NCI-H1930 (cell line): ENCODE results near the gene DNAJB2.

Source experiments
- DNase-seq, 2 experiments: peaks; one replicate each; lab custom pipeline; 2025; lab: John Stamatoyannopoulos, UW

The DNAJB2 gene

DNA sequence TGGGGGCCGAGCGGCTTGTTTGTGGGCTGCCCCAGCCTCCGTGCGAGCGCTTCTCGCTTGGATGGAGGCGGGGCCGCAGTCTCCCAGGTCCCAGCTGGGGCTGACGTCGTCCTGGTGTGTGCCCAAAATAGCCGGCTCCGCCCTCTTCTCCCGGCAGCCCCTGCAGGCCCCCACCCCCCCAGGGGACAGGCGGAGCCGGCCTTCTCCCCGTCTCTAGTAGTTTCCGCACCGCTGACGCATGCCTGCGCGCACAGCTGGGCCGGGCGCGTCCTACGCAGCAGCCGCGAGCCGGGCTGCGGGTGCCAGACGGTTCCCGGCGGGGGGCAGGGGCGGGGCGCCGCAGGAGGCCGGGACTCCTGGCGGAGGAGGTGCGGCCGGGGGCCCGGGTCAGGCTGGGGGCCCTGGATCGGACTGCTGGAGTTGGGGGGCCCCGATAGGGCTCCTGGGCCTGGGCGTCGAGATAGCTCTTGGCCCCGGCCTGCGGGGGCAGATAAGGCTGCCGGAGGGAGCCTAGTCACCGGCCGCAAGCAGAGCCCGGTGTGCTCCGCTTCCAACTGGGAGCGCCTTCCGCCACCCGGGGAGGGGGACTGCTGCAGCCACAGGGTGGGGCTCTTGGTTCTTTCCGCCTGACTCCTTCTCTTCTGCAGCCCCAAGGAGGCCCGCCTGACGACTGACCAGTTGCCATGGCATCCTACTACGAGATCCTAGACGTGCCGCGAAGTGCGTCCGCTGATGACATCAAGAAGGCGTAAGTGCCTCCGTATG lies at the start of gene DNAJB2:
Gene DNAJB2, plus strand, starts transcription at position 216 of the 765 bp plus-strand sequence. Its CDS starts 468 bp downstream, at position 684.
- peak; percentile 87 to 94 for DNase-seq

DNA sequence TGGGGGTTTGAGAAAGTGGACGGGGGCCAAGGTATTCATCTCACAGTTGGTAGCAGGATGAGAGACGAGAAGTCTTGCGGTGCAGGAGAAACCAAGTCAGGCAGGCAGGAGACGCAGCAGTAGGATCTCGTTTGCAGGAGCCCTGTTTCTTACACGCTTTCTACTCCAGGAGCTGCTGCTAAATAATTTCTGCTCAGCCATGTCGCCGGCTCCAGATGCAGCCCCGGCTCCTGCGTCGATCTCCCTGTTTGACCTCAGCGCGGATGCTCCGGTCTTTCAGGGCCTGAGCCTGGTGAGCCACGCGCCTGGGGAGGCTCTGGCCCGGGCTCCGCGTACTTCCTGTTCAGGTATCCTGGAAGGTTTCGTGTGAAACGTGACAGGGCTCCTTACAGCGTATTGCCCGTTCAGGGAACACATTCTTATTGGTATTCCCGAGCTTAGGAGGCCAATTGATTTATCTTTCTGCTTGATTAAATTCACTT lies 49.1 kb upstream of the DNAJB2 start:
- DNase-seq, result no peak

DNA sequence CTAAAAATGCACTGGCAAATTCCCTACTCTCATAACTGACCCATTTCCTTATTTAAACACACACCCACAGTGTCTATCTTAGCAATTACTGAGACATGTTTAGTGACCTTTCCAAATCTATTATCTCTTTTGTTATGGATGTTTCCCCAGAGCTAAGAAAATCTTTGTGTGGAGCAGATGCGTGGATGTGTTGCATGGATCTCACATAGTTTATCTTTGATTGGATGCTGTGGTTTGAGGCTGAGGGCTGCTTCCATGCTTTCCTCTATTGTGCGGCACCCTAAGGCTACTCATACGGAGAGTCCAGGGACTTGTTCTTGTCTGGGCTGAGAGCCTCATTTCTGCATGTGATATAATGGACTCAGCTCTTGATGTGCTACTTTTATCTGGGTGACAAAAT lies 44.8 kb upstream of the DNAJB2 start:
- no peak for DNase-seq

DNA sequence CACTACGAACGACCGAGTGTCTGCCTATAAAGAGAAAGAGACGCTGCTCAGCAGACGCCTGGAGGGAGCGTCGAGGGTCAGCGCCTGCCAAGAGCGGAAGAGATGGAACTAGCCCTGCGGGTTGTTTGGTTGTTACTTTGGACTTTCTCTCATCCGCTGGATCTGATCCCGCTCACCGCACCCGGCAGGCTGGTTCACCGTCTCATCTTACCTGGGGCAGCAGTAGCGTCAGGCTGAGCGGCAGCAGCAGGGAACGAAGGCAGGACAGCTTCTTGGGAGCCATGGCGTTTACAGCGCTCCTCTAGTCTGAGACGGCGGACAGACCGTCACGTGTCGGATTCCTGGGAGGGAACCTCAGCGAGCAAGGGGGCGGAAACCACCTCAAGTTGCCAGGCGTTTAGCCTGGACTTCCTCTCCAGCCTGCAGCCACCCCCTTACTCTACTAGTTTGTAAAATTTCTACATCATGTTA lies 35.8 kb upstream of the DNAJB2 start:
- no peak for DNase-seq

DNA sequence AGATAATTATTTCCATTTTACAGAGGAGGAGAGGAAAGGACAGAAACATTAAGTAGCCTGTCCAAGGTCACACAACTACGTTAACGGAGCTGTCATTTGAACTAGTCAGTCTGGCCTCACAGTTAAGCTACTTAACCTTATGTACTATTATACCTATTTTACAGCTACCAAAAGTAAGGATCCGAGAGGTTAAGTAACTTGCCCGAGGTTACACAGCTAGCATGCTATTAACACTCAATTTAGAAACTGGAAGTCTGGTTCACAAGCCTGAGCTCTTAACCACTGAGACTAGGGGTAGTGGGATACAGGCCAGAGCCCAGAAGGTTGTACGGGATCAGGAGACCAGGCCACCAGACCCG lies 34.4 kb upstream of the DNAJB2 start:
- DNase-seq, result no peak

DNA sequence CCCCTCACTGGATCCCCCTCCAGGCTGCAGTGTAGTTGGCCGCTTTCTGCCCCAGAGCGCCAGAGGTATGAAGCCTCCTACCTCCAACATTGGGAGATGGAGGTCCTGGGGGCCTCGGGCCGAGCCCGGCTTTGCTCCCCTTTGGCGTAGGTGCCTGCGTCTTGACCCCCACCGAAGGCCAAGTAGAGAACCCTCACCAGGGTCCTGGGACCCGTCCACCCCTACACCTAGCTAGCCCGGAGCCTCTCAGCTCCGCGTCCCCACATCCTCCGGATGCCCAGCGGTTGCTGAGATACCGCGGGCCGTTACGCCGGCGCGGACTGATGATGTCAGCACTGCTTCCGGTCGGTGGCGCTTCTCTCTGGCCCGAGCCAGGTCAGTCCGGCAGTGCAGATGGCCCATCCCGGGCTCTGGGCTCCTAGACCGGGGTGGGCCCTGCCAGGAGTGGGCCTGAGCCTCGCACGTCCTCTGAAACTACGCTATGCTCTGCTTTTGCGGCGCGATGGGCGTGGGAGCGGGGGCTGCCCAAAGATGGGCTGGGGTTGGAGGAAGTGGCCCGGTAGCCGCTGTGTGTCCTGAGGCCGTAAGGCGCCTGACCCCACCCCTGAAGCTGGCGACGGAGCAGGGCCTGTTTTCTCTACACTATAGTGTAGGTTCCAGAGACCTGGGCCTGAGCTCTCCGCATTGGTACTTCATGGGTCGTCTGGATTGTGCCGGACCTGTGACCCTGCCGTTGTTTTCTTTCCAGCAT lies 33.8 kb upstream of the DNAJB2 start, which contains the start of the genes GLB1L and STK16:
Gene GLB1L, minus strand, starts transcription at position 297 of the 751 bp plus-strand sequence. CDS start 1,871 bp downstream, outside the sequence.
Gene STK16, plus strand, starts transcription at position 332 of the 751 bp plus-strand sequence. CDS start 521 bp downstream, outside the sequence.
- peak; percentile 76 to 91 for DNase-seq

DNA sequence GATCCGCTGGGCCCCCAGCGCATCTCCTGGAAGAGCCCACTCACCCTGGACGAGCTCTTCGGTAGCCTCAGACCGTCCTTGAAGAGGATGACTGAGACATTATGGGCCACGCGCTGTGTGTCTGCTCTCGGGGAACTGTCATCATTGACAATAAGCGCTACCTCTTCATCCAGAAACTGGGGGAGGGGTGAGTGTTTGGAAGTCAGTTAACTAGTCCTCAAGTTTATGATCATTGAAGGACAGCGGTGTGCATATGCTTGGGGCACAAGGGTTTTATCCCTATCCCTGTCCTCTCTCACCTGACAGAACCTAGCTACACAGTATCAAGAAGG lies 33.3 kb upstream of the DNAJB2 start:
- no peak for DNase-seq

DNA sequence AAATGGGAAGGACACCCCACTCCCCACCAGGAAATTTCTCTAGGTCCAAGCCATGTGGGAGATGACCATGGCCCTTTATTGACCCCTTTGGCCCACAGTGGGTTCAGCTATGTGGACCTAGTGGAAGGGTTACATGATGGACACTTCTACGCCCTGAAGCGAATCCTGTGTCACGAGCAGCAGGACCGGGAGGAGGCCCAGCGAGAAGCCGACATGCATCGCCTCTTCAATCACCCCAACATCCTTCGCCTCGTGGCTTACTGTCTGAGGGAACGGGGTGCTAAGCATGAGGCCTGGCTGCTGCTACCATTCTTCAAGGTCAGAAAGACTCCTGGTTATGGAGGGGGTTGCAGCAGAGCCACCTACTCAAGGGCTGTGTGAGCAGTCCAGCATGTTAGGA lies 32.6 kb upstream of the DNAJB2 start:
- no peak for DNase-seq

DNA sequence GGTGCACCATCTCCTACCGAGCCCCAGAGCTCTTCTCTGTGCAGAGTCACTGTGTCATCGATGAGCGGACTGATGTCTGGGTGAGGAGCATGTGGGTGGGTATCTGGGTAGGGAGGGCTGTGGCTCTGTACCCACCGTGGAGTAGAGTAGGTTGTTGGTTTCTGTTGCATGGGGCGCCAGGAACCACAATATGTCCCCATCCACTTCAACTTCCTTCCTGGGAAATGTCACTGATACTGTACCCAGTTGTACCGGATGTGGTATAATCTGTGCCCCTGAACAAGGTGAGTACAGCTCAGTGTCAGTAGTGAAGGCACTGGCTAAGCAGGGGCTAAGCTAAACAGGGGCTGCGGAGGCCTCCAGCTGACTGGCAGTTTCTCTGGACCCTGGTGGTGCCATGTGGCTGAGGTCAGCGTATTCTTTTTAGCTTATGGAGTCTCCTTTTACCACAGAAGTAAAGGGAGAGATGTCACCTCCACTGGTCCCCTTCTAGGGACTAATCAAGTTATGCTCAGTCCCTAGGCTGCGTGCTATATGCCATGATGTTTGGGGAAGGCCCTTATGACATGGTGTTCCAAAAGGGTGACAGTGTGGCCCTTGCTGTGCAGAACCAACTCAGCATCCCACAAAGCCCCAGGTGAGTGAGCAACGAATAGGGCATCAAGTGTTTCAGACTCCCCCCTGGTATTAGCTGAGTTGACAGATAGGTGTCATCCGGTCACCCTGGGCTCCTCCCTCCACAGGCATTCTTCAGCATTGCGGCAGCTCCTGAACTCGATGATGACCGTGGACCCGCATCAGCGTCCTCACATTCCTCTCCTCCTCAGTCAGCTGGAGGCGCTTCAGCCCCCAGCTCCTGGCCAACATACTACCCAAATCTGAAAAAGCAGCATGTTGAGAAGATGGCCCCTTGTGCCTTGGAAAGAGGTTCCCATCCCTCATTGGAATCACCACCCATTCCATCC lies 31.2 kb upstream of the DNAJB2 start:
- DNase-seq, result no peak

DNA sequence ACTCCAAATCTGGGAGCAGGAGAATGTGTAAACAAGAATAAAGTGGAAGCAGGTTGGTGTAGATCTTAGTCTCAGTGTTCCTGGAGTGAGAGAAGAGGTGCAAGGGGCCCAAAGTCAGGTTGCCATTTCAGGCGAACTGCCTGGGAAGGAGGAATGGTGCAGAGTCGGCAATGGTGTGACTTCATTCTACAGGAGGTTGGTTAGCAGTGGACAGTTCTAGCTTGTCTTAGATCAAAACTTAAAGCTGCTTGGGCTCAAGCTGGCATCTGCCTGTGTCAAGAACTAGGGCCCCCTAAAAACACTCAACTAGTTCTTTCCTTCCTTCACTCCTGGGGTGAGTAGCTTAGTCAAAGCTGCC lies 30.3 kb upstream of the DNAJB2 start:
- no peak for DNase-seq

DNA sequence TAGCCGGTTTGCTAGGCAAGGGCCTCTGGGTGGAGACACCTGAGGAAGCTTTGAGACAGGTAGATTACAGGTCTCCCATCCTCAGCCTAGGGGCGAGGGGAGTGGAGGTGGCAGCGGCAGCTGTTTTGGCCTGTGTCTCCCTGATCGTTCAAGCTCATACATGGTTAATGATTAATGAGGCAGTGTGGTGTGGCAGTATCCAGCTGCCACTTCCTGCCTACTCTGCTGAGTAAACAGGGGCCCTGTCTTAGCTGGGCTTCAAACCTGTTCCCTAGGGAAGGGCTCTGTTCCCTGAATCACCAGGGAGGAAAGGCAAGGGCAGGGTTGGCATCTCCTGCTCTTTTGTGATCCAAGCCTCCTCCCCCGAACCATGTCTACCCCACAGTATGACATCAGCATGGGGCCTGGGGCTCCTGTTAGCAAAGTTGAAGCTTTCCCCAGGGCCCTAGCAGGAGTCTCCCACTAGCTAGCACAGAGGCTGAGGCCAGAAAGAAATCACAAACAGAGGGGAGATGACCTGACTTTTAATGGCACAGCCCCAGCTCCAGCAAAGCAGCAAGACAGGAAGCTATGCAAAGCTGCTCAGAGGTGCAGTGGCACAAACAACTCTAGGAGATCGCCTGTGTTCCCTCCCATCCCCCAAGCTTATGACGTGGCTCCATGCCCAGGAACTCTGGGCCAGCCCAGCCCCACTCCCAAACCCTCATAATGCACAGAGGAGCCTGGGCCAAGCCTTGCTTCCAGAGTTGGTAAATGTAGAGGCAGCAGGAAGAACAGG lies 29.8 kb upstream of the DNAJB2 start:
- no peak for DNase-seq

DNA sequence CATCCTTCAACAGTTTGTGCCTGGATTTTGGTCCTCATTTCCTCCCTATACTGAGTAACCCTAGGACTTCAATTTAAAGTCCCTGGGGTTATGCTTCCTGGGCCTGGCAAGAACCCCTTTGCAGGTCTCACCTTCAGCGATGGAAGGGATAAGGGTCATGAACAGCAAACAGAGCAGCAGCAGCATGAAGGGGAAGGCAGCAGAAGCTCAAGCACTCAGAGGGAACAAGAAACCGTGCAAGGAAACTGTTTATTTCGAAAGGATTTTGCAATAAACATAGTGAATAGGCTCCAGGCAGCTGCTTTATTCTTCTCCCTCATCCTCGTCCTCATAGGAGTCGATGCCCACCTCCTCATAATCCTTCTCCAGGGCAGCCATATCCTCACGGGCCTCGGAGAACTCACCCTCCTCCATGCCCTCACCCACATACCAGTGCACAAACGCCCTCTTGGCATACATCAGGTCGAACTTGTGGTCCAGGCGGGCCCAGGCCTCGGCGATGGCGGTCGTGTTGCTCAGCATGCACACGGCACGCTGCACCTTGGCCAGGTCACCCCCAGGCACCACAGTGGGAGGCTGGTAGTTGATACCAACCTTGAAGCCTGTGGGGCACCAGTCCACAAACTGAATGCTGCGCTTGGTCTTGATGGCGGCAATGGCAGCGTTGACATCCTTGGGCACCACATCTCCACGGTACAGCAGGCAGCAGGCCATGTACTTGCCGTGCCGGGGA lies 29.0 kb upstream of the DNAJB2 start:
- DNase-seq, result no peak

DNA sequence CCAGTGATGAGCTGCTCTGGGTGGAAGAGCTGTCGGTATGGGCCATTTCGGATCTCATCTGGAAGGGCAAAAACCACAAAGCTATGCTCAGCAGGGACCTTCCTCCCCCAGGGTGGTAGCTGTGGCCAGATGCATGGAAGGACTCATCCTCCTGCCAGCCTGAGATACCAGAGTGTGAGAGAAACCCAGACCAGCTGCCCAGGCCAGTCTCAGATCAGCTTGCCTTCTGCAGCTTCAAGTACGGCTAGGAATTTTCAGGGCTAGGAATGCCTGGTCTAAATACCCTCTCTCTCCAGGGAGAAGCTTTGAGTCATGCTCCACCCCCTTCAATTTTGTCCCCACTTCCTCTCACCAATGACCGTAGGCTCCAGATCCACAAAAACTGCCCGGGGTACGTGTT lies 27.5 kb upstream of the DNAJB2 start:
- no peak for DNase-seq

DNA sequence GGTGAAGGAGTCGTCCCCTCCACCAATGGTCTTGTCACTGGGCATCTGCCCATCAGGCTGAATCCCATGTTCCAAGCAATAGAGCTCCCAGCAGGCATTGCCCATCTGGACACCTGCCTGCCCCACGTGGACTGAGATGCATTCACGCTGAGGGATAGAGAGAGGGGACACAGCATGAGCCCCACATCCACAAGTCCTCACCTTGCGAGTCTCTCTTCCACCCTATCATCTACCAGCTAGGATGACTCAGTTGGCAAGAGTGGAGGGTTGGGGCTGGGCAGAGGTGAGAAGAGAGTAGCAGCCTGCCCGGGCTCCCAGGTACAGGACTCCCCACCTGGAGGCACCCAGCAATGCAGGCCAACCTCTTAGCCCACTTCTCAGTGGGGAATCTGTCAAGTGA lies 27.1 kb upstream of the DNAJB2 start:
- no peak for DNase-seq

DNA sequence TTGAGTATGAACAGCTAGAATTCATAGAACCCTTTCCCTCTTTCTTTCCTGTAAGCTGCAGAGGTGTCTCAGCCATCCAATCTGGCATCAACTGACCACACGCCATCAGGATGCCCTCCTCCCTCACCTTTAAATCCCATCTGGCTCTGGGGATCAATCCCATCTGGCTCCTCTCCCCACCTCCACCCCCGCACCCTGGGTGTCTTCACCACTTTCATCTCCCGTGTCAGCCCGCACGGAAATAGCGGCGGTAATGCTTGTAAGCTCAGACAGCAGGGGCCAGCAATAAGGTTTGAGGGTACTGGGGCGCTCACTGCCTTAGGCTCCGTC lies 26.6 kb upstream of the DNAJB2 start:
- no peak for DNase-seq

DNA sequence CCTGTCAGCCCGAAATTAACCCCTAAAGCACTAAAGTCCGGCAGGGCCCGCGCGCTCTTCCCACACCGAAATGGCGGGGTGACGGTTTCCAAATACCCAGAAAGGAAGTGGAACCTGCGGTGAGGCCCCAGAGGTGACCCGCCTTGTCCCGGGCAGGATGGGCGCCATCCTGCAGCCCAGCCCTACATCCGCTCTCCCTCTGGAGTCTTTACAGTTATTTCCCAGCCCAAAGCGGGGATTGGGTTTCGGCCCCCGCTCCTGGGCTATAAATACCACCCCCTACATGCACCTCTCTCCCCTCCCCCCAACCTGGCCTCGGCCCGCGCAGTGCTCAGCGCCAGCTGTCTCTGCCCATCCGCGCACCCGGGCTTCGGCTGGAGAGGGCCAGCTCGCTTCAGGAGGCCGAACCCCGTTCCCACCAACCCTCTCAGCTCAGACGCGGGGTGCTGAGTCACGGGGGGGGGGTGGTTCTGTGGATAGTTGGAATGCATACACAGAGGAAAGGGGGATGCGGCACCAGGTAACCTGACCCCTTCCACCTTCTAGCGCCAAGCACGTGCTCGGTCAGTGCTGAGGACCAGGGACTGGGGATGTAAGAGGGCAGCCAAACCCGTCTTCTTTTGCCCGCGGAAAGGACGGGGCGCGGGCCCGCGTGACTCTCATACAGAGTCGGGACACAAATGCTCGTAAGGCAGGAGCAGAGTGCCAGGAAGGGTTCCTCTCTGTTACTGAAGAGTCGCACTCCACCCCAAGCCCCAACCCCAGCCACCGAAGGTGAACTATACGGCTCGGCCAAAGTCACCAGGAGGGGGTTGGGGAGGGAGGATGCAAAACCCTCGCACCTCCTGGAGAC lies 26.0 kb upstream of the DNAJB2 start, which contains the start of gene TUBA4B:
Gene TUBA4B, plus strand, starts transcription at position 344 of the 853 bp plus-strand sequence. Its CDS starts 165 bp downstream, at position 509.
- DNase-seq, result no peak

DNA sequence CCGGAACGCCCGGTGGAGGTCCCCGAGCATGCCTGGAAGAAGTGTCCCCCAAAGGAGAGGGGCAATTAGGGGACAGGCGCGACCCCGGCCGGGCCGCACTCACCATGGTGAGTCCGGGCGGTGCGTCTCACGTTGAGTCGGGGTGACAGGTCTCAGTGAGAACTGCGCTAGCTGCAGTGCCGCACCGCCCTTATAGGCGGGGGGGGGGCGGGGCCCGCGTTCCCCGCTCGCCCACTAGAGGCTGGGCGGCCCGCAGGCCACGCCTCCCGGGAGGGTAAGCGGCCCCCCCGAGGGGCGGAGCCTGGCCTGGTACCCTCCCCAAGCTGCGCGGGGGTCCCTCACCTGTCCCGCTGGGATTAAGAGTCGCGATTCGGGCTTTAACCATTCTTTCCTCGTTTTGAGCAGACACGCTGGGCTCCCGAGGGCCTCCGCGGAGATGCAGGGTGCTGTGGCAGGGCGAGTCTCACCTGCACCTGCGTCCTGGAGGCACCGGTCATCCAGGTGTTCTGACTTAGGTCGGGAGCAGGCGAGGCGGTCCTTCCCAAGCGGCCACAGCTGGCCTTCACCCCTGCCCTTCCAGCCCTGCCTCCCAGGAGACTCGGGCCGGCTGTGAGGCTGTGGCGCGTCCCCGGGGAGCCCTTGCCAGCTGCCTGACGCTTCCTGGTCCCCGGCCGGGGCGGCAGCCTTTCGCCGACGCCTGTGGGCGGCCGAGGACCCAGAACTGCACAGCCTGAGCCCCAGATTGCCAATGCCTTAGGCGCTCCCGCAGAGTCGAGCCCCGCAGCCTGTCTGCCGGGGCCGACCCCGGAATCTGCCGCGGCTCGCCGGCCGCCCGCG lies 25.2 kb upstream of the DNAJB2 start, which contains the start of gene TUBA4A:
Gene TUBA4A, minus strand, starts transcription at position 166 of the 837 bp plus-strand sequence. Its CDS starts 60 bp downstream, at position 106.
- DNase-seq, result peak; percentile 14 to 77

DNA sequence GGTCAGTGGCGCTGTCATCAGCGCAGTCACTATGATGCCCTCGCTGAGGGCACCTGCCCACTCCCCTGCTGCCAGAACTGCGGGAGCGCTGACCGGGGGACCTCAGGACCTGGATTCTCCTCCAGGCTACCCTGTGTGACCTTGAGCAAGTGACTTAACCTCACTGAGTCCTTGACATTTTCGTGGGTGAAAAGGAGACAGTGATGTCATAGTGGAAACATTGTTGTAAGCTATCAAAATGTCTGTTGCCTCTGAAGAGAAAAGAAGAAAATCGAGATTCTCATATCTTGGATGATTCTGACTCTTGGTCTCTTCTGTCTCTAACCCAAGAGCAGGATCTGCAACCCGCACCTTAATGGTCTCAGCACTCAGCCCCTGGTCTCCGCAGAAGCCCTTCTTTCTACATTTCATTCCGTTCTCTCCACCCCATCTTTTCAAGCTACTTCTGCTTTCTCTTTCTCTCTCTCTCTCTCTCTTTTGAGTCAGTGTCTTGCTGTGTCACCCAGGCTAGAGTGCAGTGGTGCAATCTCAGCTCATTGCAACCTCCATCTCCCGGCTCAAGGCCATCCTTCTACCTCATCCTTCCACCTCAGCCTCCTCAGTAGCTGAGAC lies 24.5 kb upstream of the DNAJB2 start:
- DNase-seq, result no peak
